ENCODE measurements around the gene KIFC3.
A peak's percentile ranks its signal among the peaks of the same experiment; 100 is the strongest.

The KIFC3 gene

DNA sequence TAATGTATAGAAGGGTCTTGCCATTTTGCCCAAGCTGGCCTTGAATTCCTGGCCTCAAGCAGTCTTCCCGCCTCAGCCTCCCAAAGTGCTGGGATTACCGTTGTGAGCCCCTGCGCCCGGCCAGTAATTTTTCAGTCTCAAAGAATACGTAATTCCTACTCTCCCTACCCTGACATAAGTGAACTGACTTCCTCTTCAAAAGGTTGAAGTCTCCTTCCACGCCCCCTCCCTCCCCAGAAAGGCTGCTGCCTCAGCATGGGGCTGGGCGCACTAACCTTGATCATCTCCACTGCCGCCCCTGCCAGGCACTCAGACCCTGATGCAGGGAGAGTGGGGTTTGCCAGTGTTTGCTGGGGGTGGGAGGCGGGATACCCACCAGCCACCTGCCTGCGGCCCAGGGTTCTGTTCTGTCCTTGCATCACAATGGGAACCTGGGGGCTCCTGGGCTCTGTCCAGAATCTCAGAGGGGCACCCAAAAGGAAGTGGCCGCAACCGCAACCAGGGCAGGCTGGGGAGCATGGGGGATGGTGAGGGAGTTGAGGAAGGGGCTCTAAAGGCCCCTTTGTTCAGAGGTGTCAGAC is 27.5 kb downstream of the KIFC3 start:
- Mint-ChIP-seq H3K27me3 (peaks cover 9% of the 10 kb centered on the region), H3K27ac (no peak overlapping the region), H3K9me3 (no peaks in the 10 kb centered on the region), H3K4me3 (no peak overlapping the region), H3K36me3 (no peaks in the 10 kb centered on the region), H3K4me1 (no peaks in the 10 kb centered on the region)
- ATAC-seq = no peak

GRCh38 chr16:57773655-57774295 is 28.5 kb downstream of the KIFC3 start:
- Mint-ChIP-seq H3K27me3 (peaks cover 9% of the 10 kb centered on the region), H3K27ac (no peak overlapping the region), H3K9me3 (no peaks in the 10 kb centered on the region), H3K4me3 (no peak overlapping the region), H3K4me1 (no peaks in the 10 kb centered on the region), H3K36me3 (no peaks in the 10 kb centered on the region)
- ATAC-seq = no peak

- no peaks in the 10 kb centered on the region for H3K36me3 Mint-ChIP-seq
- H3K27ac Mint-ChIP-seq = no peak overlapping the region
- H3K9me3 Mint-ChIP-seq = no peaks in the 10 kb centered on the region
- H3K4me3 Mint-ChIP-seq = no peak overlapping the region
- ATAC-seq = no peak
- peaks cover 9% of the 10 kb centered on the region for H3K27me3 Mint-ChIP-seq
- H3K4me1 Mint-ChIP-seq = no peaks in the 10 kb centered on the region
Measured at GRCh38 chr16:57773019-57773418, 29.3 kb downstream of the KIFC3 start.

DNA sequence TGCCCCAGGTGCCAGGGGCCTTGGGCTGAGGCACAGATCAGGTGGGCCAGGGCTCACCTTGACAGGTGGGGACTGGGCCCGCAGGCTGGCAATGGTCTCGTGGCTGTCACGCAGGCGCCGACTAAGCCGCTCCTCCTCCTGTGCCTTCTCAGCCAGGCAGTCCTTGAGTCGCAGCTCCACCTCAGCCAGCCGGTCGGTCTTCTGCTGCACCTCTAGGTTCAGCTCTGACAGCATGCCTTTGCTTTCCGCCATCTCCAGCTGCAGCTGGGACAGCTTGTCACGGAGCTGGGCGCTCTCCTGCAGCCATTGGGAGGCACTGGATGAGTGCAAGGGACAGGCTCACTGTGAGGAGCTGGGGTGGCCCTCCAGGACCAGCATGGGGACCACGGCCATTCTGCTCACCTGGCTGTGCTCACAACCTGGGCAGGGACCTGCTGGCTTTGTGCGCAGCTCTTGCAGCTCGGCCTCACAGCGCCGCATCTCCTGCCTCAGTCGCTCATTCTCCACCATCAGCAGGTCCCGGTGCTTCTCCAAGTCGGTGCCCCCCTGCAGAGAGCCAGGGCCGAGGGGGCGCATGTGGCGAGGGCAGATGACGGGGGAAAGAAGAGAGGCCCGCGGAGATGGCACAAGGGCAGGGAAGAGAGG is 31.0 kb downstream of the KIFC3 start:
- Mint-ChIP-seq H3K9me3 (no peaks in the 10 kb centered on the region), H3K36me3 (no peaks in the 10 kb centered on the region), H3K27ac (no peak overlapping the region), H3K27me3 (peaks cover 9% of the 10 kb centered on the region), H3K4me1 (no peaks in the 10 kb centered on the region), H3K4me3 (no peak overlapping the region)
- ATAC-seq = no peak

DNA sequence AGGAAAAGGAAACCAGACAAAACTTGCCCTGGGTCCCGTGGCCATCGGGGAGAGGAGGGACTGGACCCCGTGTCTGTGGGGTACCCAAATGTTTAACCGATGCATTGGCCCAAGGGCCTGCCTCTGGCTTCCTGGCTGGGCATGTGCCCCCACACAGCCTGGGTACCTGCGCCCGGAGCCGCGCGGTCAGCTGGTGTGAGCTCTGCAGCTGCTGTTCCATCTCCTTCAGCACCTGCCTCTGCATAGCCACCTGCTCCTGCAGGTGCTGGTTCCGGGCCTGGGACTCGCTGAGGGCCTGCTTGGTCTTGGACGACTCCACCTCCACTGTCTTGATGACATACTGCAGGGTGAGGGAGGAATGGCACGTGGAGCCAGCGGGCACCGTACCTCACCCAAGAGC is 31.9 kb downstream of the KIFC3 start:
- no peak overlapping the region for H3K27ac Mint-ChIP-seq
- H3K27me3 Mint-ChIP-seq = peaks cover 9% of the 10 kb centered on the region
- no peaks in the 10 kb centered on the region for H3K9me3 Mint-ChIP-seq
- H3K4me1 Mint-ChIP-seq = no peaks in the 10 kb centered on the region
- H3K4me3 Mint-ChIP-seq = no peak overlapping the region
- no peak for ATAC-seq
- no peaks in the 10 kb centered on the region for H3K36me3 Mint-ChIP-seq

DNA sequence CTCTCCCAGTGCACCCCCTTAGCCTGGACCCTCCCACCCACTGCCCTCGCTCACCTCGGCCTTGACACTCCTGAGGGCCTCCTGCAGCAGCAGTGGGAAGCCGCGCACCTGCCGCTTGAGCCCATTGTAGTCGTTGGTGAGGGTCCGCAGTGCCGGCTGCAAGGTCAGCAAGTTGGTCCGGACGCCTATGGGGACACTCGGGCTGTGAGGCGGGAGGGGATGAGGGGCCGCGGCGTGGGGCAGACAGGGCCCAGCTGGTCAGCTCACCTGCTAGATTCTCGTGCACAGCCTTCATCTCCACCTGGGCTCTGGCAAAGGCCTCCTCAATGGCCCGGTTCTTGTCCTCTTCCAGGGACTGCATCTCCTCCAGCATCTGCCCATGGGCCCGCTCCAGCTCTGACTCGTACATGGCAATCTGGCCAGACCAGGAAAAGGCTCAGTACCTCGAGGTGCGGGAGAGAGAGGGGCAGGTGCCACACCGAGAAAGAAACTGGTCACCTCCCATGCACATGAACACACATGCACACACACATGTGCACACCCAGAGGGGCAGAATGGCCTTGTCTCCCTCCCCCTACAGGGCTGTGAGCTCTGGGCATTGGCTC is 32.6 kb downstream of the KIFC3 start:
- Mint-ChIP-seq H3K4me3 (no peak overlapping the region), H3K9me3 (no peaks in the 10 kb centered on the region), H3K27me3 (peaks cover 9% of the 10 kb centered on the region), H3K36me3 (no peaks in the 10 kb centered on the region), H3K27ac (no peak overlapping the region), H3K4me1 (peaks cover 1% of the 10 kb centered on the region)
- no peak for ATAC-seq

DNA sequence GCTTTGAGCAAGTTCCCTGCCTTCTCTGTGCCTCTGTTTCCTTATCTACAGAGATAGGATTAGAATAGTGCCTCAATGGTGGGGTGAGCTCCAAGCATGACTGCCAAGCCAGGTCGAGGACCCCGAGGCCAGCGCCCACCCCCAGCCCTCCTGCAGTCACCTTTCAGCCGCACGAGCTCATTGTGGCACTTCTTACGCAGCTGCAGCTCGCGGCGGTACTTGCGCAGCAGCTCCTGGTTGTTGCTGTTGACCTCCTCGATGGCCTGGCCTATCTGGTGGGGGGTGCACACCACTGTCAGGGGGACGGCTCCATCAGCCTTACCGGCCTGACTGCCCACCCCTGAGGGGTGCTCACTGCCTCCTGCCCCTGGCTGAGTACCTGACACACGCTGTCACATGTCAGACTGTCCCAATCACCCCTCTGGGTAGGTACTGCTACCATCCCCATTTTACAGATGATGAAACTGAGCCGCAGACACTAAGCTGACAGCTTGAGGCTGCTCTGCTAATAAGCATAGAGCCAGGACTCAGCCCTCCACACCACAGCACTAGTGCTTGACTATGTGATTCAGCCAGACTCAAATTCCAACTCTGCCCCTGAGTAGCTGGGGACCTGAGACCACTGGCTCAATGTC is 35.5 kb downstream of the KIFC3 start:
- no peak for ATAC-seq
- Mint-ChIP-seq H3K9me3 (peaks cover 2% of the 10 kb centered on the region), H3K27ac (no peak overlapping the region), H3K36me3 (no peaks in the 10 kb centered on the region), H3K4me1 (peaks cover 6% of the 10 kb centered on the region), H3K27me3 (peaks cover 25% of the 10 kb centered on the region), H3K4me3 (no peak overlapping the region)

DNA sequence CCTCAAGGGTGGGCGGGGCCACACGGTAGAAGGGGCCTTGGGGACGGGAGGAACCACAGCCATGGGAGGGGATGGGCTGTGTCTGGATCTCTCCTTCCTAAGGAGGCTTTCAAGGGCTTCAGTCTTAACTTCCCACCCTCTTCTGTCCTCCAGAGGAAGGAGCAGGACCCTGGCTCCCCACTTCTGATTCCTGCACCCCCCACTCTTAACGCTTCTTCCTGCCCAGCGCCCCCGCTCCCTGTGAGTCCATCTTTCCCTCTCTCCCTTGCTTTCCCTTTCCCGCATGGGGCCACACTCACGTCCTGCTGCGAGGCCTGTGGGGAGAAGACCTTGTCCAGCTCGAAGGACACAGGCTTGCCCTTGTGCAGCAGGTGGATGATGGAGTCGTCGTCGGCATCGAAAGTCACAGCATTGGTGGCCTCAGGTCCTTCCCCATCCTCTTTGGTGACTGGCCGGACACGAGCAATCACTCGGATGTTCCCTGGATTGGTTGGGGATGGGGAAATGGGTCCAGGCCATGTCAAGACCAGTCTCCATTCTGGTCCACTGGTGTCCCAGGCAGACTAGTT is 37.0 kb downstream of the KIFC3 start:
- Mint-ChIP-seq H3K4me1 (peaks cover 6% of the 10 kb centered on the region), H3K9me3 (peaks cover 2% of the 10 kb centered on the region), H3K27ac (no peak overlapping the region), H3K36me3 (no peaks in the 10 kb centered on the region), H3K4me3 (no peak overlapping the region), H3K27me3 (peaks cover 22% of the 10 kb centered on the region)
- ATAC-seq = no peak

DNA sequence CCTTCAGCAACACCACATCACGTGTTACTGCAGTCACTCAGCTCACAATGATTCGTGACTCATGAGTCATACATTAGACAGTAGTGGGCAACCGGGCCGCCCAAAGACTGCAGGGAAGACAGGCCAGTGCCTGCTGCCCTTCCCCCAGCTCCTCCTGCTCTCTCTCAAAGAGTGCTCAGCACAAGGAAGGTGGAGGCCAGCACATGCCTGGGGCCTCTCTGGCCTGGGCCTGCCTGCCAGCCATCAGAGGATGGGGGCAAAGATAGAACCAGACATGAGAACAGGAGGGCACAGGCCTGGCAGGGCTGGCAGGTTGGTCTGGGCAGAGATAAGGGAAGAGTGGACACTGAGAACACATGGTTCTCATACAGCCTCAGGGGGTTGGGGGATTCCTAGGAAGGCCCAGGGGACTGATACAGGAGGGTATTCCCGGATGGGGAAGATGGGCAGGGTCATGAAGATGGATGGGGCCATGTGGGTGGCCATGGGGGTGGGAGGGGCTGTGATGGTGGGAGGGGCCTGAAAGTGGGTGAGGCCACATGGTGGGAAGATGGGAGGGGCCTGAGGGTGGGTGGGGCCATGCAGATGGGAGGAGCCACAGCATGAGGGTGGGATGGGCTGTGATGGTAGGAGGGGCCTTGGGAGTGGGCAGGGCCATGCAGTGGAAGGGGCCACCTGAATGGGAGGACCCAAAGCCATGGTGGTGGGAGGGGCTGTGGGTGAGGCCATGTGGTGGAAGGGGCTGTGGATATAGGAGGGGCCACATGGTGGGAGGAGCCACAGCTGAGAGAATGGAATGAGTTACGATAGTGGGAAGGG is 37.7 kb downstream of the KIFC3 start:
- Mint-ChIP-seq H3K27ac (no peak overlapping the region), H3K4me1 (peaks cover 6% of the 10 kb centered on the region), H3K36me3 (no peaks in the 10 kb centered on the region), H3K9me3 (peaks cover 2% of the 10 kb centered on the region), H3K4me3 (no peak overlapping the region), H3K27me3 (peaks cover 22% of the 10 kb centered on the region)
- peak; percentile 48 for ATAC-seq

DNA sequence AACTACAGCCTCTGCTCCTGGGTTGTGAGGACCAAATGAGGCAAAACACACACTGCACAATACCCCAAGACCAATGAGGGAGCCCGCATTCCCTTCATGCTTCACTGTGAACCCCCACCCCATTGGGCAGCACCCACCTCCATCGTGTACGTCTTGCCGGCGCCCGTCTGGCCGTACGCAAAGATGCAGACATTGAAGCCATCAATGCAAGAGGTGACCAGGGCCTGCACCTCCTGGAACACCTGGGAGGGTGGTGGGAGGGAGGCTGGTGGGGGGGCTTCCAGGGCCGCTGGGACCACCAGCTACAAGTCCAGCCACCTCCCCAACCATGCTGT is 38.3 kb downstream of the KIFC3 start:
- Mint-ChIP-seq H3K4me1 (peaks cover 6% of the 10 kb centered on the region), H3K36me3 (no peaks in the 10 kb centered on the region), H3K9me3 (peaks cover 2% of the 10 kb centered on the region), H3K4me3 (no peak overlapping the region), H3K27ac (no peak overlapping the region), H3K27me3 (peaks cover 22% of the 10 kb centered on the region)
- no peak for ATAC-seq

DNA sequence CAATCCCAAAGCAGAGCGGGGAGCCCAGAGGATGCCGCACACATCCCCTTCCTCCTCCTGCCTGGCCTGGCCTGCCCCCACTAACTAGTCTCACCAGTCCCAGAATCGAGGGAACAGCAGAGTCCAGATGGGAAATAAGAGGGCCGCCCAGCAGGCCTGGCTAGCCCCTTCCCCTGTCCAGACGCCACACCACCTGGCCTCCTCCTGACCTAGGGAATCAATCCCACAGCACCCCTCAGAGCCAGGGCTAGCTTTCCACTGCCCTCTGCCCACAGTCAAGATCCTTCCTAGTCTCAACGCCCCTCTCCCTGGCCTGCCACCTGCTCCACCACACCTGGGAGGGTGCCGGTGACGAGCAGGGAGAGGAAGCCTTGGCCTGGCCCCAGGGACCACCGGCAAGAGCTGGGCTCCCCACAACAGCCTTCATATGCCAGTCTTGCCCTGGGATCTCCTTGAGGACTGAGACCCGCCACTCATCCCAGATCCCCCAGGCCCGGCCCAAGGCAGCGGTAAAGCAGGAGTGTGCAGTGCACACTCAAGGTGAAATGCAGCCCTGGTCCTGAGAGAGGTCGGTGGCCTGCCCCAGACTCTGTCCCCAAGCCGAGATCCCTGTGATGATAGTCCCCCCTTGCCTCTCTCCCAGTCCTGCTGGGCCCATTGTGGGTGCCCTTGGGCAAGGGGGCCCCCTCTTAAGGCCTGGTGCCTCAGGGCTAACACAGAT is 38.8 kb downstream of the KIFC3 start:
- Mint-ChIP-seq H3K9me3 (peaks cover 2% of the 10 kb centered on the region), H3K27me3 (peaks cover 22% of the 10 kb centered on the region), H3K4me1 (peaks cover 6% of the 10 kb centered on the region), H3K27ac (no peak overlapping the region), H3K4me3 (no peak overlapping the region), H3K36me3 (no peaks in the 10 kb centered on the region)
- no peak for ATAC-seq

GRCh38 chr16:57762365-57763040 is 39.8 kb downstream of the KIFC3 start:
- Mint-ChIP-seq H3K27ac (no peak overlapping the region), H3K36me3 (no peaks in the 10 kb centered on the region), H3K9me3 (peaks cover 2% of the 10 kb centered on the region), H3K27me3 (peaks cover 22% of the 10 kb centered on the region), H3K4me3 (no peak overlapping the region), H3K4me1 (peaks cover 6% of the 10 kb centered on the region)
- ATAC-seq = no peak

GRCh38 chr16:57761957-57762356 is 40.3 kb downstream of the KIFC3 start:
- Mint-ChIP-seq H3K4me3 (peak overlapping the region; percentile 29), H3K27me3 (peaks cover 22% of the 10 kb centered on the region), H3K27ac (no peak overlapping the region), H3K4me1 (peaks cover 6% of the 10 kb centered on the region), H3K9me3 (peaks cover 2% of the 10 kb centered on the region), H3K36me3 (no peaks in the 10 kb centered on the region)
- ATAC-seq = no peak

- Mint-ChIP-seq H3K27ac (no peak overlapping the region), H3K36me3 (peaks cover 2% of the 10 kb centered on the region), H3K9me3 (peaks cover 2% of the 10 kb centered on the region), H3K4me1 (peaks cover 6% of the 10 kb centered on the region), H3K27me3 (peaks cover 22% of the 10 kb centered on the region), H3K4me3 (no peak overlapping the region)
- ATAC-seq = no peak
Measured at GRCh38 chr16:57761301-57761700, 41.0 kb downstream of the KIFC3 start.
